Stomach (tissue), 4 donors: ENCODE measurements around the gene RAB5A.

Source experiments
- POLR2A ChIP-seq, 4 donors: fragments of 450-650 bp; IDR thresholded peaks; one replicate each; pipeline ENCODE4 v1.6.1; 2016; ENCODE audit warnings: antibody characterized with exemption in 4 of 4, control low read depth in 2 of 4, mild to moderate bottlenecking in 1 of 4, moderate library complexity in 1 of 4
- POLR2AphosphoS5 ChIP-seq, 3 donors: sonication (generic); formaldehyde crosslinking; IDR thresholded peaks; one replicate each; pipeline ENCODE4 v1.6.1; 2016; ENCODE audit warnings: antibody characterized with exemption in 3 of 3
- TF ChIP-seq, protein P1 (sequence below), 7 experiments: fragments of 450-650 bp in 4 of 7; fragments of 200-600 bp in 3 of 7; sonication (generic) in 3 of 7; IDR thresholded peaks; one replicate each; pipeline ENCODE4 v1.5.1; 2016 to 2019; ENCODE audit warnings: antibody characterized with exemption in 7 of 7, control low read depth in 2 of 7, mild to moderate bottlenecking in 1 of 7

DNA sequence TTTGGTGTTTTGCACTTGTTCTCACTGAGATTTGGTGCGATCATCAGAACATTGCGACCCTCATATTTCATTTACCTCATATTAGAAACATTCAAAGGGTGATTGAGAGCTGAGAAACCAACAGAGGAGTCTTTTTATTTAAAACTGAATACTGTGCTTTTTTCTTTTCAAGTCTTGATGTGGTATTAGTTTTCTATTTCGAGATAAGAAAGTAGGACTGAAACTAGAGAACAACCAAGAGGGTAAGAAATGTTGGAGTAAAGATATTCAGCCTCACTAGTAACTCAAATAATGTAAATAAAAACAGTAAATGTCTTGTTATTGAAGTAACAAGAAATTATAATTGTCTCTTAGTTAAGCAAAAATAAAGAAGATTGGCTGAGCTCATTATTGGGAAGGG lies 39.4 kb upstream of the RAB5A start:
- TF ChIP-seq POLR2A (IDR thresholded peaks at IDR 0.05) (no peak), POLR2AphosphoS5 (IDR thresholded peaks at IDR 0.05) (no peak)
- TF ChIP-seq, protein P1, sequence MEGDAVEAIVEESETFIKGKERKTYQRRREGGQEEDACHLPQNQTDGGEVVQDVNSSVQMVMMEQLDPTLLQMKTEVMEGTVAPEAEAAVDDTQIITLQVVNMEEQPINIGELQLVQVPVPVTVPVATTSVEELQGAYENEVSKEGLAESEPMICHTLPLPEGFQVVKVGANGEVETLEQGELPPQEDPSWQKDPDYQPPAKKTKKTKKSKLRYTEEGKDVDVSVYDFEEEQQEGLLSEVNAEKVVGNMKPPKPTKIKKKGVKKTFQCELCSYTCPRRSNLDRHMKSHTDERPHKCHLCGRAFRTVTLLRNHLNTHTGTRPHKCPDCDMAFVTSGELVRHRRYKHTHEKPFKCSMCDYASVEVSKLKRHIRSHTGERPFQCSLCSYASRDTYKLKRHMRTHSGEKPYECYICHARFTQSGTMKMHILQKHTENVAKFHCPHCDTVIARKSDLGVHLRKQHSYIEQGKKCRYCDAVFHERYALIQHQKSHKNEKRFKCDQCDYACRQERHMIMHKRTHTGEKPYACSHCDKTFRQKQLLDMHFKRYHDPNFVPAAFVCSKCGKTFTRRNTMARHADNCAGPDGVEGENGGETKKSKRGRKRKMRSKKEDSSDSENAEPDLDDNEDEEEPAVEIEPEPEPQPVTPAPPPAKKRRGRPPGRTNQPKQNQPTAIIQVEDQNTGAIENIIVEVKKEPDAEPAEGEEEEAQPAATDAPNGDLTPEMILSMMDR (IDR thresholded peaks at IDR 0.05), result no peak
